GM12891 (cell line): ENCODE data around the gene CLIC1.

Source experiments
- POLR2A ChIP-seq: IDR thresholded peaks from 2 replicates; pipeline ENCODE4 v1.6.1; 2011; ENCODE audit warnings: low read depth, low read length, control low read depth
- POLR2AphosphoS5 ChIP-seq: IDR thresholded peaks from 2 replicates; pipeline ENCODE4 v1.6.1; 2011; ENCODE audit warnings: low read depth, low read length, control low read depth

GRCh38 chr6:31763619-31763940 is 27.2 kb upstream of the CLIC1 start:
- TF ChIP-seq POLR2AphosphoS5 (no peak), POLR2A (no peak)
